Neuronal stem cell (in vitro differentiated cells): ENCODE data around the gene UBTF.

ENCODE experiments used
- DNase-seq: peaks from one replicate; pipeline ENCODE4 v3.0.0-alpha.2; 2013; ENCODE audit warnings: low spot score
- H2AFZ ChIP-seq: one replicate; pipeline ENCODE4 v1.6.1; 2013; ENCODE audit warnings: mild to moderate bottlenecking, low read length, inconsistent platforms
- H2AK5ac ChIP-seq: 2 replicates; pipeline ENCODE4 v1.6.1; 2013; ENCODE audit warnings: low read depth, mild to moderate bottlenecking, inconsistent platforms, low read length, moderate library complexity, mixed read lengths
- H2BK120ac ChIP-seq: 2 replicates; pipeline ENCODE4 v1.6.1; 2013; ENCODE audit warnings: low read depth, mild to moderate bottlenecking, inconsistent platforms, low read length, moderate library complexity, mixed read lengths
- H2BK12ac ChIP-seq: one replicate; pipeline ENCODE4 v1.6.1; 2013; ENCODE audit warnings: low read length, inconsistent platforms
- H2BK15ac ChIP-seq: 2 replicates; pipeline ENCODE4 v1.6.1; 2013; ENCODE audit warnings: mild to moderate bottlenecking, low read length, inconsistent platforms, mixed read lengths
- H2BK5ac ChIP-seq: one replicate; pipeline ENCODE4 v1.6.1; 2013; ENCODE audit warnings: inconsistent platforms, mild to moderate bottlenecking, low read length, moderate library complexity
- H3K14ac ChIP-seq: one replicate; pipeline ENCODE4 v1.6.1; 2013; ENCODE audit warnings: low read length, inconsistent platforms
- H3K18ac ChIP-seq: 2 replicates; pipeline ENCODE4 v1.6.1; 2013; ENCODE audit warnings: low read length, inconsistent platforms
- H3K23ac ChIP-seq: 2 replicates; pipeline ENCODE4 v1.6.1; 2013; ENCODE audit warnings: low read depth, mild to moderate bottlenecking, mixed read lengths, low read length, inconsistent platforms; ENCODE audit not compliant: poor library complexity
- H3K27ac ChIP-seq: replicated peaks from 3 replicates; pipeline ENCODE4 v1.5.1; 2013; ENCODE audit warnings: low read length, inconsistent platforms
- H3K27me3 ChIP-seq, 3 experiments: 2 replicates each; pipeline ENCODE4 v1.6.1; 2013; ENCODE audit warnings: low read length in 3 of 3, mild to moderate bottlenecking in 2 of 3, inconsistent platforms in 1 of 3, low read depth in 1 of 3, mixed read lengths in 1 of 3, moderate library complexity in 1 of 3; ENCODE audit not compliant: control insufficient read depth in 3 of 3, insufficient read depth in 3 of 3
- H3K36me3 ChIP-seq, 2 donors: replicated peaks in 1 of 2; 2 replicates each; pipeline ENCODE4 v1.6.1; 2013; ENCODE audit warnings: low read length in 2 of 2; ENCODE audit not compliant: control insufficient read depth in 2 of 2, insufficient read depth in 2 of 2
- H3K4ac ChIP-seq: 2 replicates; pipeline ENCODE4 v1.6.1; 2013; ENCODE audit warnings: inconsistent platforms, mild to moderate bottlenecking, low read length, moderate library complexity
- H3K4me1 ChIP-seq, 2 donors: 1 replicate in 1 of 2; 2 replicates in 1 of 2; pipeline ENCODE4 v1.6.1; 2013; ENCODE audit warnings: low read length in 2 of 2, low read depth in 1 of 2; ENCODE audit not compliant: control insufficient read depth in 2 of 2, insufficient read depth in 1 of 2
- H3K4me2 ChIP-seq: one replicate; pipeline ENCODE4 v1.6.1; 2013; ENCODE audit warnings: mild to moderate bottlenecking, low read length, inconsistent platforms; ENCODE audit not compliant: insufficient read depth, poor library complexity, severe bottlenecking
- H3K4me3 ChIP-seq, 2 donors: 2 replicates each; pipeline ENCODE4 v1.5.1; 2013; ENCODE audit warnings: low read length in 2 of 2, mild to moderate bottlenecking in 2 of 2, inconsistent platforms in 1 of 2, moderate library complexity in 1 of 2
- H3K79me1 ChIP-seq: one replicate; pipeline ENCODE4 v1.6.1; 2013; ENCODE audit warnings: low read depth, mild to moderate bottlenecking, inconsistent platforms, low read length, moderate library complexity
- H3K9ac ChIP-seq: one replicate; pipeline ENCODE4 v1.6.1; 2013; ENCODE audit warnings: mild to moderate bottlenecking, low read depth, low read length, inconsistent platforms; ENCODE audit not compliant: poor library complexity
- H3K9me3 ChIP-seq, 2 donors: replicated peaks in 1 of 2; 2 replicates each; pipeline versions ENCODE3 to v1.6.1; 2013; ENCODE audit warnings: low read length in 2 of 2, mild to moderate bottlenecking in 2 of 2, inconsistent platforms in 1 of 2, low read depth in 1 of 2, mixed read lengths in 1 of 2, moderate library complexity in 1 of 2; ENCODE audit not compliant: control insufficient read depth in 2 of 2, insufficient read depth in 1 of 2
- H4K8ac ChIP-seq: one replicate; pipeline ENCODE4 v1.6.1; 2013; ENCODE audit warnings: low read depth, mild to moderate bottlenecking, inconsistent platforms, low read length, moderate library complexity
- H4K91ac ChIP-seq: one replicate; pipeline ENCODE4 v1.6.1; 2013; ENCODE audit warnings: low read length, low read depth, mild to moderate bottlenecking, inconsistent platforms; ENCODE audit not compliant: poor library complexity
- WGBS, 2 donors: extraction: QIAGEN DNeasy Blood & Tissue Kit; methylation state at CpG; one replicate each; pipeline ENCODE4 v1.1.7; 2013; ENCODE audit warnings: missing lambda C conversion rate in 2 of 2, mixed read lengths in 1 of 2; ENCODE audit not compliant: insufficient read length in 2 of 2, insufficient replicate concordance in 1 of 2; ENCODE audit errors: extremely low coverage in 2 of 2; 5-methylcytosine and 5-hydroxymethylcytosine counted together

The UBTF gene

GRCh38 chr17:44204441-44204882, 15.0 kb downstream of the UBTF start:
- no peak overlapping the region for H3K4me3 ChIP-seq
- no peak overlapping the region for H3K23ac ChIP-seq
- no peak overlapping the region for H3K4ac ChIP-seq
- peaks cover 19 to 32% of the 10 kb centered on the region in 2 donors for H3K36me3 ChIP-seq
- H3K79me1 ChIP-seq: peaks cover 2% of the 10 kb centered on the region
- H3K14ac ChIP-seq: no peak overlapping the region
- DNase-seq: no peak
- peaks cover 2 to 4% of the 10 kb centered on the region in 2 donors for H3K4me1 ChIP-seq
- no peak overlapping the region for H2BK120ac ChIP-seq
- H2BK5ac ChIP-seq: no peak overlapping the region
- H4K91ac ChIP-seq: no peak overlapping the region
- H3K18ac ChIP-seq: no peak overlapping the region
- H2AK5ac ChIP-seq: no peak overlapping the region
- H2AFZ ChIP-seq: no peak overlapping the region
- no peak overlapping the region for H2BK12ac ChIP-seq
- H3K9ac ChIP-seq: no peak overlapping the region
- H3K27me3 ChIP-seq: no peaks in the 10 kb centered on the region
- no peak overlapping the region for H3K4me2 ChIP-seq
- no peak overlapping the region for H2BK15ac ChIP-seq
- peaks cover 0 to 1% of the 10 kb centered on the region in 2 donors for H3K9me3 ChIP-seq
- no CpG with 5 or more reads among the region's 5 CpGs for WGBS, 2 donors
- no peak overlapping the region for H3K27ac ChIP-seq
- H4K8ac ChIP-seq: no peak overlapping the region

GRCh38 chr17:44203731-44204440, 15.6 kb downstream of the UBTF start:
- Histone ChIP-seq H3K9ac (no peak overlapping the region), H2BK12ac (no peak overlapping the region), H2BK15ac (no peak overlapping the region), H4K91ac (no peak overlapping the region), H3K23ac (no peak overlapping the region), H2BK5ac (no peak overlapping the region), H3K79me1 (peaks cover 2% of the 10 kb centered on the region), H3K14ac (no peak overlapping the region), H3K4me3 (no peak overlapping the region), H3K4ac (no peak overlapping the region), H4K8ac (no peak overlapping the region), H3K4me2 (no peak overlapping the region), H2BK120ac (no peak overlapping the region), H3K27ac (no peak overlapping the region), H3K36me3 (peaks cover 13 to 26% of the 10 kb centered on the region in 2 donors), H2AFZ (no peak overlapping the region), H3K18ac (no peak overlapping the region), H3K4me1 (peaks cover 2 to 4% of the 10 kb centered on the region in 2 donors), H2AK5ac (no peak overlapping the region), H3K27me3 (no peaks in the 10 kb centered on the region), H3K9me3 (peaks cover 0 to 1% of the 10 kb centered on the region in 2 donors)
- peak; percentile 39 for DNase-seq
- no CpG with 5 or more reads among the region's 9 CpGs for WGBS, 2 donors

- peaks cover 11 to 12% of the 10 kb centered on the region in 2 donors for H3K4me1 ChIP-seq
- no peak for DNase-seq
- no peak overlapping the region for H3K4ac ChIP-seq
These were observed 16.7 kb downstream of the UBTF start for GRCh38 chr17:44202756-44203155.

GRCh38 chr17:44200478-44201155, 18.9 kb downstream of the UBTF start:
- H3K9ac ChIP-seq: peak overlapping the region; percentile 88
- peak overlapping the region; percentile 84 to 86 for H3K4me3 ChIP-seq
- peak overlapping the region; percentile 81 for H3K4me2 ChIP-seq
- H2BK15ac ChIP-seq: no peak overlapping the region
- H3K23ac ChIP-seq: peak overlapping the region; percentile 8
- no peak overlapping the region for H2AK5ac ChIP-seq
- no peak overlapping the region for H2BK120ac ChIP-seq
- no peak overlapping the region for H4K8ac ChIP-seq
- peaks cover 11 to 13% of the 10 kb centered on the region in 2 donors for H3K4me1 ChIP-seq
- no peaks in the 10 kb centered on the region for H3K27me3 ChIP-seq
- H2BK12ac ChIP-seq: no peak overlapping the region
- peak overlapping the region; percentile 33 for H2BK5ac ChIP-seq
- DNase-seq: no peak
- peak overlapping the region; percentile 96 for H2AFZ ChIP-seq
- peak overlapping the region; percentile 19 for H3K4ac ChIP-seq
- no peak overlapping the region for H4K91ac ChIP-seq
- WGBS, 2 donors: no CpG with 5 or more reads among the region's 36 CpGs
- peaks cover 18% of the 10 kb centered on the region for H3K79me1 ChIP-seq
- H3K18ac ChIP-seq: peak overlapping the region; percentile 97
- H3K36me3 ChIP-seq: peaks cover 14 to 23% of the 10 kb centered on the region in 2 donors
- H3K14ac ChIP-seq: no peak overlapping the region
- H3K27ac ChIP-seq: peak overlapping the region; percentile 92
- no peaks in the 10 kb centered on the region for H3K9me3 ChIP-seq

More at GRCh38 chr17:44202756-44203155, 16.7 kb downstream of the UBTF start:
- H3K27ac ChIP-seq: no peak overlapping the region
- no peak overlapping the region for H3K9ac ChIP-seq
- peaks cover 8 to 19% of the 10 kb centered on the region in 2 donors for H3K36me3 ChIP-seq
- no peak overlapping the region for H3K4me2 ChIP-seq
- H3K9me3 ChIP-seq: no peaks in the 10 kb centered on the region
- H2BK5ac ChIP-seq: no peak overlapping the region
- H3K79me1 ChIP-seq: peaks cover 10% of the 10 kb centered on the region
- H4K8ac ChIP-seq: no peak overlapping the region
- no peak overlapping the region for H3K23ac ChIP-seq
- no peak overlapping the region for H3K14ac ChIP-seq
- no peak overlapping the region for H3K4me3 ChIP-seq
- H3K27me3 ChIP-seq: no peaks in the 10 kb centered on the region
- H2BK12ac ChIP-seq: no peak overlapping the region
- no peak overlapping the region for H3K18ac ChIP-seq
- H4K91ac ChIP-seq: no peak overlapping the region
- H2BK15ac ChIP-seq: no peak overlapping the region
- no peak overlapping the region for H2AK5ac ChIP-seq
- no peak overlapping the region for H2BK120ac ChIP-seq
- H2AFZ ChIP-seq: peak overlapping the region; percentile 36
- no CpG with 5 or more reads among the region's 4 CpGs for WGBS, 2 donors
